Activated CD4-positive, alpha-beta T cell treated with anti-CD3 and anti-CD28 coated beads, Interleukin-2, amount 10 ng/mL, durations not matched to agents 24 days and 14 days (primary cell): ENCODE measurements around the gene GOLGA6C. TPM values are rescaled to one million over a fixed set of nuclear protein-coding genes. Genes with fewer than 3 reads are reported as not detected.
"Not testable (repeated sequence)": the region's sequence is repeated elsewhere in the genome, so short reads cannot be mapped to it uniquely, and the experiment has no call there.

Source experiments
- DNase-seq: peaks from one replicate; pipeline ENCODE4 v3.0.0; 2022
- H3K27ac Mint-ChIP-seq: one replicate; pipeline ENCODE4 v1.8.0; 2022; ENCODE audit warnings: mild to moderate bottlenecking, mixed read lengths
- H3K27me3 Mint-ChIP-seq: one replicate; pipeline ENCODE4 v1.8.0; 2022; ENCODE audit warnings: mixed read lengths
- H3K36me3 Mint-ChIP-seq: one replicate; pipeline ENCODE4 v1.8.0; 2022; ENCODE audit warnings: low read depth, mild to moderate bottlenecking, mixed read lengths
- H3K4me1 Mint-ChIP-seq: one replicate; pipeline ENCODE4 v1.8.0; 2021; ENCODE audit warnings: mixed read lengths
- H3K4me3 Mint-ChIP-seq: one replicate; pipeline ENCODE4 v1.8.0; 2022; ENCODE audit warnings: mild to moderate bottlenecking, moderate library complexity, mixed read lengths
- H3K9me3 Mint-ChIP-seq: one replicate; pipeline ENCODE4 v1.8.0; 2021; ENCODE audit warnings: mixed read lengths
- intact Hi-C: fragments of 100-400 bp; cut with micrococcal nuclease; formaldehyde crosslinking; loops from one replicate; pipeline ENCODE4 v1.15.1; 2023
- total RNA-seq: library from RNA; stranded (reverse); gene quantifications from 2 replicates; pipeline ENCODE4 v1.2.3, GENCODE V29; 2022

Gene GOLGA6C
- total RNA-seq, 1 donor from 2014 or later = not detected

- intact Hi-C loops = not testable (repeated sequence)
Observed at GRCh38 chr15:75219507-75219929, 38.6 kb upstream of the GOLGA6C start.

GRCh38 chr15:75223688-75224087 is 34.4 kb upstream of the GOLGA6C start:
- H3K36me3 Mint-ChIP-seq = no peaks in the 10 kb centered on the region
- no peaks in the 10 kb centered on the region for H3K4me1 Mint-ChIP-seq
- H3K27me3 Mint-ChIP-seq = no peaks in the 10 kb centered on the region
- H3K27ac Mint-ChIP-seq = no peak overlapping the region
- no peaks in the 10 kb centered on the region for H3K9me3 Mint-ChIP-seq
- intact Hi-C loops = no loop called here
- H3K4me3 Mint-ChIP-seq = no peak overlapping the region
- no peak for DNase-seq

More at GRCh38 chr15:75219507-75219929, 38.6 kb upstream of the GOLGA6C start:
- not testable (repeated sequence) for H3K4me3 Mint-ChIP-seq, H3K36me3 Mint-ChIP-seq, DNase-seq, H3K4me1 Mint-ChIP-seq, H3K9me3 Mint-ChIP-seq, H3K27ac Mint-ChIP-seq, H3K27me3 Mint-ChIP-seq

DNA sequence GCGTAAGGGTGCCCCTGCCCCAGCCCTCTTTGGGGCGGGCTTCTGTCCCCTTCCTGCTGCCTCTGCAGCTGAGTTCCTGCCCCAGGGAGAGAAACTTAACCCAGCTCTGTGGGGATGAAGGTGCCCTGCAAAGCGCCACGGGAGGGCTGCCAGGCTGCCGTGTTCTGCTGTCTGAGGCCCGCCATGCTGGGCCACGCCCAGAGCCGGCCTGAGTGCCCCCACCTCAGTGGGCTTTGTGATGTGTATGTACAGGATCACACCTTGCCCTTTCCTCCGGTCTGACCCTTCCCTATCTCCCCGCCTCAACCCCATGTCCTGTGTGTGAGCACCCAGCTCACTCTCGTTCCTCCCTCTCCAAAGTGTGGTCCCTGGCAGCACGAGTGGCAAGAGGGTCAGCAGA is 33.9 kb upstream of the GOLGA6C start:
- H3K4me3 Mint-ChIP-seq = no peak overlapping the region
- H3K27ac Mint-ChIP-seq = no peak overlapping the region
- intact Hi-C loops = no loop called here
- no peaks in the 10 kb centered on the region for H3K27me3 Mint-ChIP-seq
- H3K9me3 Mint-ChIP-seq = no peaks in the 10 kb centered on the region
- H3K36me3 Mint-ChIP-seq = no peaks in the 10 kb centered on the region
- H3K4me1 Mint-ChIP-seq = no peaks in the 10 kb centered on the region
- no peak for DNase-seq

- H3K4me1 Mint-ChIP-seq, H3K36me3 Mint-ChIP-seq, intact Hi-C loops, H3K27me3 Mint-ChIP-seq, H3K4me3 Mint-ChIP-seq, H3K27ac Mint-ChIP-seq, DNase-seq, H3K9me3 Mint-ChIP-seq: not testable (repeated sequence)
Observed at GRCh38 chr15:75225102-75225836, 32.9 kb upstream of the GOLGA6C start.

GRCh38 chr15:75225951-75226732 is 32.0 kb upstream of the GOLGA6C start:
- Mint-ChIP-seq H3K36me3 (no peaks in the 10 kb centered on the region), H3K4me3 (no peak overlapping the region), H3K27me3 (no peaks in the 10 kb centered on the region), H3K9me3 (no peaks in the 10 kb centered on the region), H3K27ac (no peak overlapping the region), H3K4me1 (no peaks in the 10 kb centered on the region)
- intact Hi-C loops = no loop called here
- DNase-seq = no peak

DNA sequence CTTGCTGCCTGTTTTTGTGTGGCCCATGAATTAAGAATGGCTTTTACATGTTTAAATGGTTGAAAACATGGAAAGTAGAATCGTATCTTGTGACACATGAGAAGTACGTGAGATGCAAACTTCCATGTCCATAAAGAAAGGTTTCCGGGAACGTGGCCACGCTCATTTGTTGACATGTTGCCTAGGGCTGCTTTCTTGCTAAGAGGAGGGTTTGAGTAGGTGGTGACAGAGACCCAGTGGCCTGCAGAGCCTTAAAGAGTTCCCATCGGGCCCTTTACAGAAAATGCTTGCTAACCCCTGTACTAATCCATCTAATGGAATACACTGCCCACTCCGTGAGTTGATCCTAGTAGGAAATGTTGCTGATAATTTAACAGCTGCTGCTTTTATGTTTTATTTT is 31.0 kb upstream of the GOLGA6C start:
- H3K9me3 Mint-ChIP-seq, H3K27me3 Mint-ChIP-seq, H3K4me1 Mint-ChIP-seq, H3K36me3 Mint-ChIP-seq, H3K27ac Mint-ChIP-seq, DNase-seq, intact Hi-C loops, H3K4me3 Mint-ChIP-seq: not testable (repeated sequence)

DNA sequence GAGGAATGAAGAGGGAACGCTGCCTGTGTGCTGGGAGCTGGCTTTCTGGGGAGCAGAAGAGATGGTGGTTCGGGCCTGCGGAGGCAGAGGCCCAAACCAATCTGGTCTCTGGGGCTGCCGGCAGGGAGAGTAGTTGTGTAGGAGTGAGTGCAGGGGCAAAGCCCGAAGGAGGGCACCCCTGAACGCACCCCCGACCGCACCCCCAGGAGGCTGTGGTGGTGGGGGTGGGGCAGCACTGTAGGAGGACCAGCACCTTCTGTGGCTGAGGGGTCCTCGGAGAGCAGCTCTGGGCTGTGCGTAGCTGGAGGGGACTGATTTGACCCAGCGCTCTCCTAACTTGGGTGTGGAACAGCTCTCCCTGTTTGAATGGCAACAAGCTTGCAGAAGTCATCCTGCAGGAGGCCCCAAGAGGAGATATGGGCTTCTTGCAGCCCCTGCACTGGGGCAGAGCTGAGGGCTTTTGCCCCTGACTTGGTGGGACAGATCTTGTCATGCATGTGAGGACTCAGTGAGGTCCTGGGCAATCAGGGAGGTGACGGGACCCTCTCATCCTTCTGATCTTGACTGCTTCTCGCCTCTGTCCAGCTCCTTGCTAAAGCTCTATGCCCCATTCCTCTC is 30.4 kb upstream of the GOLGA6C start:
- Mint-ChIP-seq H3K9me3 (no peaks in the 10 kb centered on the region), H3K4me3 (no peak overlapping the region), H3K36me3 (no peaks in the 10 kb centered on the region), H3K4me1 (no peaks in the 10 kb centered on the region), H3K27ac (no peak overlapping the region), H3K27me3 (peaks cover 9% of the 10 kb centered on the region)
- DNase-seq = no peak
- intact Hi-C loops = no loop called here

- Mint-ChIP-seq H3K9me3 (no peaks in the 10 kb centered on the region), H3K36me3 (no peaks in the 10 kb centered on the region), H3K4me3 (no peak overlapping the region), H3K27ac (no peak overlapping the region), H3K4me1 (no peaks in the 10 kb centered on the region), H3K27me3 (peaks cover 9% of the 10 kb centered on the region)
- DNase-seq = no peak
- intact Hi-C loops = no loop called here
Observed at GRCh38 chr15:75228787-75229186, 29.3 kb upstream of the GOLGA6C start.

DNA sequence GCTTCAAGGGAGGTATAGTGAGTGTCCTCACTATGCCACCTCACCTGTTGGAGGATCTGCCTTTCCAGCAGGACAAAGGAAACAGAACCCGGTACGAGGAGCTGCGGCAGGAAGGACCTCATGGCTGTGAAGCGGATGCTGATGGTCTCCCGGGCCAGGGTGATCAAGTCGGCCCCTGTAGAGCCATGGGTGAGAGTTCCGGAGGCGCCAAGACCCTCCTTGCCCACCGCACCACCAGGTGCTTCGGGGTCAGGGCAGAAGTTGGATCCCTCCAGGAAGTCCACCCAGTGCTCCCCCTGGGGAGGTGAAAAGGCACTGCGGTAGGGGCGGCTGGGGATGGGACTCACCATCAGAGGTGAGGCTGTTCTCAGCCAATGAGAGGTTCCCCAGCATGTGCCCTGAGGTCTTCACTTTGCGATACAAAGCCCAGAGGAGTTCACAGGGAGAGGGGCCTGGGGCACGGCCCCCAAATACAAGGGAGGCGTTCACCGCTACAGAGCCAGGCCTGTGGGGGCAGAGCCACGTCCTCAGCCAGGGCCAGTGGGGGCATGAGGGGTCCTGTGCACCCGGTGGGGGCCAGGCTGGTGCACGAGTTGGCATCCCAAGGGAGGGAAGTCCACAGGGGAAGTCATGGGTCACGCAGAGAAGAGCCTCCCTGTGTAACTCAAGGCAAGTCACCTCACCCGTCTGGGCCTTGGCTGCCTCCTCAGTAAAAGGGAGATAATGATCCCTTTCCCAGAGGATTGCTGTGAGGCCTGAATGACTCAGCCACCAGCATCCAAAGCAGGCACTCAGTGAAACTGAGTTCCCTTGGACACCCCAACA is 28.7 kb upstream of the GOLGA6C start:
- Mint-ChIP-seq H3K9me3 (no peaks in the 10 kb centered on the region), H3K4me1 (no peaks in the 10 kb centered on the region), H3K4me3 (no peak overlapping the region), H3K27ac (no peak overlapping the region), H3K27me3 (peaks cover 9% of the 10 kb centered on the region), H3K36me3 (no peaks in the 10 kb centered on the region)
- no peak for DNase-seq
- intact Hi-C loops = no loop called here

- intact Hi-C loops = no loop called here
- H3K9me3 Mint-ChIP-seq = no peaks in the 10 kb centered on the region
- H3K36me3 Mint-ChIP-seq = no peaks in the 10 kb centered on the region
- DNase-seq = no peak
- H3K27me3 Mint-ChIP-seq = peaks cover 9% of the 10 kb centered on the region
- no peaks in the 10 kb centered on the region for H3K4me1 Mint-ChIP-seq
- H3K4me3 Mint-ChIP-seq = no peak overlapping the region
- H3K27ac Mint-ChIP-seq = no peak overlapping the region
Observed at GRCh38 chr15:75230016-75230343, 28.2 kb upstream of the GOLGA6C start.

DNA sequence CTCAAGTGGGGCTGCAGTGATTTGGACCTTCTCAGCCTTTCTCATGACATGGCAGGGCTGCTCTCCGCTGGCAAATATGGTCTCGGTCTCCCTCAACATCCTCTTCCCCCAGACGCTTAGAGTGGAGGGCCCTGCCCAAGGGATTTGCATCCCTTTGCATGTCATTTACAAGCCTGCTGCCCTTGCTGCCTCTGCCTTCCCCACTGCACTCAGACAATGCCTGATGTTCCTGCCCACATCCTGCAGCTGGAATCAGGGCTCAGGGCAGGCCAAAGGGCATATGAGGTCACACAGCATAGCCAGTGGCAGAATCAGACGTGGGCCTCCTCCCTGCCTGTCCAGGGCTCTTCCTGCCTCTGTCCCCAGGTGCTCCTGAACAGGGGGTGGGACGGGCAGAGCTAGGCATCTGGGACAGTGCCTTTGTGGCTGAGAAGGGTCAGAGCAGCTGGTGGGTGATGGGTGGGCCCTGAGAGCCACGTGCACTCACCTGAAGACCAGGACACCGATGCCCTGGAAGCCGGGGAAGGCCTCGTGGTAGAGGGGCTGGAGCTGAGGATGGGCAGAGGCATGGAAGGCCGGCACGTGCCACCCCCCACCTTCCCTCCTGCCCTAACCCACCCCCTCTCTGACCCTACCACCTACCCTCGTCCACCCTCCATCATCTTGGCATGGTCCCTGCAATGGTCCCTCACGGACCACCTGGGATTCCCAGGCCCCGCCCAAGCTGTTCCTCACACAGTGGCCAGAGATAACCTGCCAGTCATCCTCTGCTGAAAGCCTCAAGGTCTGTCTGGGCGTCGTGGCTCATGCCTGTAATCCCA is 27.4 kb upstream of the GOLGA6C start:
- H3K4me3 Mint-ChIP-seq = no peak overlapping the region
- no peaks in the 10 kb centered on the region for H3K36me3 Mint-ChIP-seq
- no peaks in the 10 kb centered on the region for H3K4me1 Mint-ChIP-seq
- DNase-seq = no peak
- no peak overlapping the region for H3K27ac Mint-ChIP-seq
- H3K27me3 Mint-ChIP-seq = peaks cover 9% of the 10 kb centered on the region
- intact Hi-C loops = no loop called here
- no peaks in the 10 kb centered on the region for H3K9me3 Mint-ChIP-seq

DNA sequence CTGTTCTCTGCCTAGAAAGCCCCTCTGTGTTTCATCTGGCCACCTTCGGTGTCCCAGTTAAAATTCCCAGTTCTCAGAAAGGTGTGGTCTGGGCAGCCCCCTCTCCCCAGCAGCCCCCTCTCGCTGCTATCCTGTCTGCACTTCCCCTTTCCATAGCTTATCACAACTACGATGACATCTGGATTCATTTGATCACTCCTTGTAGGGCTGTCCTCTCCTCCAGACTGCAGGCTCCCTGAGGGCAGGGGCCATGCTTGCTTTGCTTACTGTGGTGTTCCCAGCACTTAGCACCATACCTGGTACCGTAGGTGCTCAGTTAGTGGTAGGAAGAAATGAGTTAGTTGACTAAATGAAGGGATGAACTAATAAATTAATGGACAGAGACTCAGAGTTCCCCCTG is 26.3 kb upstream of the GOLGA6C start:
- no peak overlapping the region for H3K4me3 Mint-ChIP-seq
- intact Hi-C loops = no loop called here
- no peaks in the 10 kb centered on the region for H3K9me3 Mint-ChIP-seq
- H3K27ac Mint-ChIP-seq = no peak overlapping the region
- no peak for DNase-seq
- H3K4me1 Mint-ChIP-seq = no peaks in the 10 kb centered on the region
- H3K36me3 Mint-ChIP-seq = no peaks in the 10 kb centered on the region
- peaks cover 9% of the 10 kb centered on the region for H3K27me3 Mint-ChIP-seq

DNA sequence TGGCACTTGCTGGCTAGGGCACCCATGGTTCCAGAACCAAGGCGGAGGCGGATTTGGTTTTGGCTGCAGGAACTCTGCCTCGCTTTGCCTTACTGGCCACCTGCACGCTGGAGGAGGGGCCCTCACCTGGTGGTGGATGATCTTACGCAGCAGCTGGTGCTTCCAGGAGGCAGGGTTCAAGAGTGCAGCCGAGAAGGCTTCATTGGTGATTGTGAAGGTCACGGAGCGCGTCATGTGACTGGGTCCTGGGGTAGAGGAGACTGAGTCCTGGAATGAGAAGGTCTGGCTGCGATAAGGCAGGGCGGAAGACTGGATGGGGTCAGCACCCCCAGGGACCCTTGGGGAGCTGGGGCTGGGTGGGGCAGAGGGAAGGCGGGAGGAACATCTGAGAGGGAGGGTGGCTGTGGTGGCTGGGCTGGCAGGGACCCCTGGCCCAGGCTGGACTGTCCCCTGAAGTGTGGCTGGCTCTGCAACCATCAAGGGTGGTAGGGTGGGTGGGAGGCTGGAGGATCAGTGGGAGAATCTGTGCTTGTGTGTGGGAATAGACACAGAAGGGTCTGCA is 25.8 kb upstream of the GOLGA6C start:
- no peaks in the 10 kb centered on the region for H3K4me1 Mint-ChIP-seq
- H3K4me3 Mint-ChIP-seq = no peak overlapping the region
- H3K9me3 Mint-ChIP-seq = no peaks in the 10 kb centered on the region
- peaks cover 9% of the 10 kb centered on the region for H3K27me3 Mint-ChIP-seq
- DNase-seq = no peak
- intact Hi-C loops = no loop called here
- H3K27ac Mint-ChIP-seq = no peak overlapping the region
- H3K36me3 Mint-ChIP-seq = no peaks in the 10 kb centered on the region
